GM12872 (cell line): ENCODE results near the gene MITD1.

Source experiments
- CTCF ChIP-seq: IDR thresholded peaks from 3 replicates; pipeline ENCODE4 v1.5.1; 2011; ENCODE audit warnings: low read depth, mild to moderate bottlenecking, low read length, moderate library complexity; ENCODE audit not compliant: insufficient read depth

The MITD1 gene

DNA sequence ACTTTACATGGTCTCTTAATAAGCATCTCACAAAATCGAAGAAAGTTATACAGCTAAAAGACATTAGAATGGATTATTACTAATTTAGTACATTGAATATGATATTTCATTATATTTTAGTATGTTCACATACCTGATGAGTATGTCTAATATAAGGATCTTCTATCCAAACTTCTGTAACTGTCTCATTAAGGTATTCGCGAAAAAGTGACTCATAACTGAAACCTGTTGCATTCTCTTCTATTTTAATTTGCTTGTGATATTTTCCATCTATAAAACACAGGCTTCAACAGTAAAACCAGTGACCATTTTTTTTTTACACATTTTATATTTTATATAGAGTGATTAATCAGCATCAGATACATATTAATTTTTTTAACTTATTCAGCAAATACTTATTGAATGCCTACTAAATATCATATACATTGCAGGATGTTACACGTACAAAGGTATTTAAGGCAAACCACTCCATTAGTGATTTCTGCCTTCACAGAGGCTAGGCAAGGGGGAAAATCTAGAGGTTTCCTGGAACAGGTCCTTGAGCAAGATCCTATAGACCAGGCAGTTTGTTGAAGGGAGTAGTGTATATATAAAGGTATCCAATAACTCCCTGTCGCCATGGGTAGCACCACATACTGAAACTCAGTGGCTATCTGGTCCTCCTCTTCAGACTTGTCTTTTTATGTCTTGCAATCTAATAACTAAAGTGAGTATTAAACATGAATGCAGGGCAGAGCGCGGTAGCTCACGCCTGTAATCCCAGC is 9.3 kb downstream of the MITD1 start:
- no peak for TF ChIP-seq CTCF

GRCh38 chr2:99169534-99169933 is 11.3 kb downstream of the MITD1 start:
- TF ChIP-seq CTCF = no peak

DNA sequence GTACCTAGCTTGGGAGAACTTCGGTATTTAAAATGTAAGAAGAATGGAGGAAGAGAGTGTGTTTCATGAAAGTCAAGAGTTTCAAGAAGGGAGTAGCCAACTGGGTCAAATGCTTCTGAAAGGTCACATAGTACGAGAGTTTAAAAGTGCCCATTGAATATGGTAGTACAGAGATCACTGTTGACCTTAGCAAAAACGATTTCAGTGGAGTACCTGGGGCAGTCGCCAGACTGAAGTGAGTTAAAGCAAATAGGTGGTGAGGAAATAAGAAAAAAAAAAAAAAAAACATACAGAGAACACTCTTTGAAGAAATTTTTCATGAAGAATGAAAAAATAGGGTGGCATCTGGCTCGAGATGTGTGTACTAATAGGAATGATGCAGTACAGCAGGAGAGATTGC is 14.6 kb downstream of the MITD1 start:
- no peak for TF ChIP-seq CTCF

DNA sequence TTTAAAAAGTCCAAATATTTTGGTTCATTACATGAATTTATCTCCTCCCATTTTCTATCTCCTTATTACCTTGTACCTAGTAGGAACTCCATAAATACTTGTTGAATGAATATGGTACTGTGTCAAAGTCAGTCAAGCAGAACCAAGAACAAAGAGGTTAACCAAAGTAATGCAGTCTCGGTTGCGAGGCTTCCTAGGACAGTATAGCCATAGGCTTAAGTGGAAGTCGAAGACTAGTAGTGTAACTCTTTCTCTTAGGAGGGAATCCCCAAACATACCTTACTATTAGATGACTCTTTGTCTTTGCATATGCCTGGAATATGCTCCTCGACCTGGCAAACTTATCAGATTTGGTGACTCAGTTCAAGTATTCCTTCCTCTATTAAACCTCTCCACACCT is 21.3 kb downstream of the MITD1 start:
- no peak for TF ChIP-seq CTCF

GRCh38 chr2:99158599-99158998 is 22.3 kb downstream of the MITD1 start:
- TF ChIP-seq CTCF = no peak

DNA sequence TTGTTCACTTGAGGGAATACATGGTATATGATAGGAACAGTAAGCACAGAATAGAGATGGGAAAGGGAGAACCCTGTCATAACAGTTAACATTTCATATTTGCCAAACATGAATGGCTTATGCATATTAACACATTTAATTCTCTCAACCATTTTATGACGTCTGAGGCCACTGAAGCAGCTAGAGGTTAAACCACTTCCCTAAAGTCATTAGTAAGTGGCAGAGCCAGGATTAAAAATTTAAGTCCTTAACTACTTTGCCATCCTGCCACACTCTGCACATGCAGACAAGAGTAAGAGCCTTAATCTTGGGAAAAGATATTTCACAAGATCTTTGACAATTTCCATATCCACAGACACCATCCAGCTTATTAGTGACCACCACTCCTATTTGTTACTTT is 24.0 kb downstream of the MITD1 start:
- TF ChIP-seq CTCF = no peak

DNA sequence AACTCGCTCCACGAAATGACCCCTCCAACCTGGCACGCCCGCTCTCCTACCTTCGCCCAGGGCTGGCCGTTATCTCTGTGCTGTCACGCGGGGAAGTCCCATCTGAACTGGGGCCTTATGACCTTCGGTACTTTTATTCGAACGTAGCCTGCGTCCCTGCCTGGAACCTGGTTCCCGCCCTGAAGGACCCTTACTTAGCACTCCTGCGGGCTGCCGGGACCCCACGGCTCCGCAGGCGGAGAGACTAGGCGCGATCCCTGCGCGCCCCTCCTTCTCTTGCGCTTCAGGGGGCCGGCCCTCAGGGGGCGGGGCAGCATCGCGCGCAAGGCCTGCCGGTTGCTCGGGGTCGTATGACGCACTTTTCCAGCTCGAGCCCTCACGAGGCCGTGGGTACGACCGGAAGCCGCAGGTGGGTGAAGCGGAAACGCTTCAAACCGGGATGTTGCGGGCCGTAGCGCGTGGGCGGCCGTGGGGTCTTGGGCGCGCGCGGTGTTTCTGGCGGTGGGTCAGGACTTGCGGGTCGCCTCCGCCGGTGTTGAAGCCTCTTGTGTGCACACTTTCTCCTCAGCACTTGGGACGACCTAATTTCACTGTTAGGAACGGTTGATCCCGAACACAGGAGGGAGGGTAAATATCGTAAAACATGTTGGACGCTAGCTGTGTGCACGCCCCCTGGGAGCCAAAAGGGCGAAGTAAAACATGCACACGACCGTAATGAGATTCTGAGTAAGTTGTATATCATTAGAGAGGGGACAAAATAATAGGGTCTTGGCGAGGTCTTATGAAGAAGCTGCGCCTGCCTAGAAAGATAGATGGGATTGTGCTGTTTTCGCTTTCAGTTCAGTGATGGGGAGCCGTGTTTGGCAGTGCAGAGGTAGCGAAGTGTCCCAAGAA is 26.0 kb downstream of the MITD1 start, which contains the start of the genes LIPT1 and TSGA10:
LIPT1 (plus strand) TSS at position 325 of the 894 bp plus-strand sequence. CDS start 6,991 bp downstream, outside the sequence.
TSGA10 (minus strand) TSS at position 300 of the 894 bp plus-strand sequence. CDS start 45,503 bp downstream, outside the sequence.
- TF ChIP-seq CTCF = peak; percentile 19; the same call in 1 of the 3 replicates
